HCT116 (cell line): ENCODE data around the gene SPRYD7. TPM values are rescaled to one million over a fixed set of nuclear protein-coding genes. Genes with fewer than 3 reads are reported as not detected.

ENCODE experiments used
- ATAC-seq: fragments of 200-7000 bp; cut with Tn5 transposase; 2 replicates; pipeline ENCODE4 v1.9.1; 2020; ENCODE audit warnings: mild to moderate bottlenecking, moderate library complexity
- BruUV-seq: library from RNA; stranded (reverse); fragments of 400-500 nt; replicated peaks from 2 replicates; lab custom pipeline; 2021; lab: Mats Ljungman, UMichigan
- CTCF ChIA-PET: fragments of 300-600 bp; sonication (Branson Sonifier 250); formaldehyde crosslinking; loops from one replicate; lab custom pipeline; 2021; ENCODE audit warnings: antibody characterized with exemption; lab: Charles Lee
- POLR2A ChIA-PET: fragments of 300-600, 350-600 bp; sonication (Branson Sonifier 250); formaldehyde crosslinking; loops from one replicate; lab custom pipeline; 2021; ENCODE audit warnings: antibody characterized with exemption; lab: Charles Lee
- RAD21 ChIA-PET, 2 experiments: fragments of 300-600 bp; sonication (Branson Sonifier 250); formaldehyde crosslinking; loops; one replicate each; lab custom pipeline; 2023; ENCODE audit warnings: low total read pairs in 2 of 2; ENCODE audit not compliant: uncharacterized antibody in 2 of 2, unreplicated experiment in 2 of 2, low non-redundant PET in 1 of 2; lab: Charles Lee
- DNase-seq: peaks from one replicate; pipeline ENCODE4 v3.0.0-alpha.2; 2010; ENCODE audit warnings: low read depth, low spot score
- H2AFZ ChIP-seq: fragments of 200-600 bp; shearing (Covaris generic), sonication (generic); 2 replicates; pipeline ENCODE4 v1.6.1; 2017; ENCODE audit warnings: low read depth, mixed run types, mixed read lengths, antibody characterized with exemption, low read length; ENCODE audit not compliant: poor library complexity, severe bottlenecking
- H3K27ac ChIP-seq: 2 replicates; pipeline ENCODE4 v1.5.1; 2012; ENCODE audit warnings: low read depth, low read length
- H3K27me3 ChIP-seq: fragments of 200-600 bp; sonication (generic); 2 replicates; pipeline ENCODE4 v1.6.1; 2016; ENCODE audit warnings: mixed run types, low read length, mixed read lengths; ENCODE audit not compliant: insufficient read depth
- H3K36me3 ChIP-seq, 2 experiments: fragments of 200-500 bp in 1 of 2; fragments of 200-600 bp in 1 of 2; sonication (Bioruptor generic) in 1 of 2; sonication (generic) in 1 of 2; 2 replicates each; pipeline versions ENCODE4 v1.5.1 to v1.6.1; 2014 to 2016; ENCODE audit warnings: low read length in 2 of 2, inconsistent platforms in 1 of 2, mixed read lengths in 1 of 2, mixed run types in 1 of 2; ENCODE audit not compliant: insufficient read depth in 2 of 2, control insufficient read depth in 1 of 2
- H3K4me1 ChIP-seq, 2 experiments: fragments of 200-600 bp in 1 of 2; sonication (generic) in 1 of 2; 2 replicates each; pipeline versions ENCODE4 v1.5.1 to v1.6.1; 2012 to 2017; ENCODE audit warnings: low read length in 2 of 2, inconsistent platforms in 1 of 2, mild to moderate bottlenecking in 1 of 2, mixed read lengths in 1 of 2, mixed run types in 1 of 2, moderate library complexity in 1 of 2; ENCODE audit not compliant: insufficient read depth in 2 of 2, control insufficient read depth in 1 of 2
- H3K4me2 ChIP-seq: fragments of 200-600 bp; sonication (generic); 2 replicates; pipeline ENCODE4 v1.6.1; 2017; ENCODE audit warnings: mixed run types, low read length, mixed read lengths
- H3K4me3 ChIP-seq, 2 experiments: fragments of 200-600 bp in 1 of 2; sonication (generic) in 1 of 2; replicated peaks in 1 of 2; 2 replicates each; pipeline ENCODE4 v1.5.1; 2011 to 2016; ENCODE audit warnings: low read length in 2 of 2, control low read depth in 1 of 2, low read depth in 1 of 2, mild to moderate bottlenecking in 1 of 2, mixed read lengths in 1 of 2, mixed run types in 1 of 2
- H3K79me2 ChIP-seq: fragments of 200-600 bp; sonication (generic); 2 replicates; pipeline ENCODE4 v1.6.1; 2017; ENCODE audit warnings: mild to moderate bottlenecking, mixed run types, low read length, moderate library complexity, mixed read lengths; ENCODE audit not compliant: insufficient read depth
- H3K9ac ChIP-seq: fragments of 200-600 bp; sonication (generic); 2 replicates; pipeline ENCODE4 v1.6.1; 2016; ENCODE audit warnings: low read length, mixed read lengths
- H3K9me2 ChIP-seq: fragments of 200-600 bp; sonication (generic), shearing (Covaris generic); 2 replicates; pipeline ENCODE4 v1.6.1; 2017; ENCODE audit warnings: mixed run types, mild to moderate bottlenecking, moderate library complexity; ENCODE audit not compliant: insufficient read depth
- H3K9me3 ChIP-seq, 2 experiments: fragments of 200-500 bp in 1 of 2; fragments of 200-600 bp in 1 of 2; sonication (Bioruptor generic) in 1 of 2; sonication (generic) in 1 of 2; 2 replicates each; pipeline ENCODE4 v1.6.1; 2014 to 2017; ENCODE audit warnings: low read length in 2 of 2, mixed read lengths in 2 of 2, inconsistent platforms in 1 of 2, low read depth in 1 of 2, mild to moderate bottlenecking in 1 of 2, mixed run types in 1 of 2, moderate library complexity in 1 of 2; ENCODE audit not compliant: control insufficient read depth in 1 of 2, insufficient read depth in 1 of 2
- H4K20me1 ChIP-seq: fragments of 200-600 bp; sonication (generic), shearing (Covaris generic); 2 replicates; pipeline ENCODE4 v1.6.1; 2017; ENCODE audit warnings: mixed run types, mild to moderate bottlenecking, moderate library complexity; ENCODE audit not compliant: insufficient read depth
- CBX3 ChIP-seq: IDR thresholded peaks from 2 replicates; pipeline ENCODE4 v1.6.1; 2012; ENCODE audit warnings: low read depth
- CEBPB ChIP-seq: IDR thresholded peaks from 2 replicates; pipeline ENCODE4 v1.6.1; 2012; ENCODE audit warnings: low read depth
- CTCF ChIP-seq, 3 experiments: fragments of 200-600 bp in 1 of 3; sonication (generic) in 1 of 3; IDR thresholded peaks in 2 of 3; conservative IDR thresholded peaks in 1 of 3; 2 replicates each; pipeline ENCODE4 v1.5.1; 2012 to 2017; ENCODE audit warnings: low read depth in 2 of 3, low read length in 2 of 3, antibody characterized with exemption in 1 of 3, borderline replicate concordance in 1 of 3, control low read depth in 1 of 3, mild to moderate bottlenecking in 1 of 3, mixed read lengths in 1 of 3, mixed run types in 1 of 3, moderate library complexity in 1 of 3; ENCODE audit not compliant: insufficient read depth in 1 of 3
- EZH2 ChIP-seq: fragments of 200-600 bp; sonication (generic); IDR thresholded peaks from 2 replicates; pipeline ENCODE4 v1.6.1; 2017; ENCODE audit warnings: antibody characterized with exemption, mixed run types
- EZH2phosphoT487 ChIP-seq: fragments of 200-600 bp; IDR thresholded peaks from 2 replicates; pipeline ENCODE4 v1.6.1; 2018; ENCODE audit warnings: antibody characterized with exemption, borderline replicate concordance
- FOSL1 ChIP-seq: IDR thresholded peaks from 2 replicates; pipeline ENCODE4 v1.6.1; 2012; ENCODE audit warnings: low read depth
- JUND ChIP-seq: IDR thresholded peaks from 2 replicates; pipeline ENCODE4 v1.6.1; 2012
- POLR2AphosphoS5 ChIP-seq: IDR thresholded peaks from 2 replicates; pipeline ENCODE4 v1.6.1; 2011; ENCODE audit warnings: mild to moderate bottlenecking, low read depth, low read length, moderate library complexity
- RAD21 ChIP-seq: IDR thresholded peaks from 2 replicates; pipeline ENCODE4 v1.6.1; 2012; ENCODE audit warnings: low read depth, mild to moderate bottlenecking
- SIN3A ChIP-seq: IDR thresholded peaks from 2 replicates; pipeline ENCODE4 v1.6.1; 2012; ENCODE audit warnings: low read depth
- SP1 ChIP-seq: IDR thresholded peaks from 2 replicates; pipeline ENCODE4 v1.6.1; 2012; ENCODE audit warnings: low read depth
- SRF ChIP-seq: IDR thresholded peaks from 2 replicates; pipeline ENCODE4 v1.6.1; 2012; ENCODE audit warnings: low read depth
- TCF7L2 ChIP-seq: IDR thresholded peaks from 2 replicates; pipeline ENCODE4 v1.7.0; 2011; ENCODE audit warnings: borderline replicate concordance, inconsistent platforms; ENCODE audit not compliant: insufficient read depth, insufficient read length; ENCODE audit errors: extremely low read depth
- ZFX ChIP-seq: fragments of 450-650 bp; IDR thresholded peaks from 2 replicates; pipeline ENCODE4 v1.6.1; 2017
- intact Hi-C: fragments of 100-400 bp; cut with micrococcal nuclease; formaldehyde crosslinking; loops from 2 replicates; pipeline ENCODE4 v1.10.0; 2022
- total RNA-seq: library from RNA; stranded (reverse); gene quantifications from one replicate; pipeline ENCODE4 v1.2.1, GENCODE V29; 2021; ENCODE audit not compliant: unreplicated experiment

The SPRYD7 gene
- total RNA-seq, 1 experiment from 2014 or later = 11.3 TPM

- Histone ChIP-seq H4K20me1 (no peaks in the 10 kb centered on the region), H3K4me1 (peaks cover 0 to 2% of the 10 kb centered on the region in 2 experiments; a peak in 1 of 4 replicates), H3K36me3 (no peaks in the 10 kb centered on the region), H3K27ac (no peak overlapping the region), H3K9me2 (no peaks in the 10 kb centered on the region), H3K79me2 (no peaks in the 10 kb centered on the region), H2AFZ (no peak overlapping the region), H3K4me2 (no peak overlapping the region), H3K4me3 (no peak overlapping the region), H3K9ac (no peak overlapping the region), H3K9me3 (no peaks in the 10 kb centered on the region), H3K27me3 (no peaks in the 10 kb centered on the region)
- CTCF ChIA-PET = no interaction called here
- DNase-seq (no peak), ATAC-seq (no peak)
- no TSS peak for BruUV-seq
- POLR2A ChIA-PET = no interaction called here
- RAD21 ChIA-PET = no interaction called here
- TF ChIP-seq SIN3A (no peak), EZH2phosphoT487 (no peak), RAD21 (no peak), ZFX (no peak), CEBPB (no peak), POLR2AphosphoS5 (no peak), CBX3 (no peak), JUND (no peak), FOSL1 (no peak), SRF (no peak), EZH2 (no peak), CTCF (IDR thresholded peaks at IDR 0.05 in 2 of 3, conservative IDR thresholded peaks at IDR 0.05 in 1 of 3; ENCODE audit: borderline replicate concordance in 1 of 3, insufficient read depth in 1 of 3, low read depth in 2 of 3, low read length in 2 of 3) (no peak), TCF7L2 (no peak), SP1 (no peak)
- intact Hi-C loops = no loop called here
Observed at GRCh38 chr13:49865218-49865617, 70.9 kb downstream of the SPRYD7 start.
